PC-9 (cell line): ENCODE data around the gene TCHH. TPM values are rescaled to one million over a fixed set of nuclear protein-coding genes. Genes with fewer than 3 reads are reported as not detected.

Source experiments
- BruUV-seq: library from RNA; stranded (reverse); fragments of 400-500 nt; replicated peaks from 2 replicates; lab custom pipeline; 2021; lab: Mats Ljungman, UMichigan
- CTCF ChIA-PET: fragments of 300-600 bp; sonication (Branson Sonifier 250); formaldehyde crosslinking; loops from one replicate; lab custom pipeline; 2022; ENCODE audit warnings: antibody characterized with exemption; lab: Charles Lee
- POLR2A ChIA-PET: fragments of 300-600 bp; sonication (Branson Sonifier 250); formaldehyde crosslinking; loops from one replicate; lab custom pipeline; 2022; ENCODE audit warnings: antibody characterized with exemption; ENCODE audit not compliant: unreplicated experiment; lab: Charles Lee
- DNase-seq, 2 experiments: peaks; one replicate each; pipeline versions ENCODE4 v3.0.0 to v3.0.0-alpha.2; 2015 to 2022; ENCODE audit warnings: mixed read lengths in 1 of 2
- H2AFZ ChIP-seq: fragments of 200-600 bp; sonication (generic); 2 replicates; pipeline ENCODE4 v1.8.1; 2017; ENCODE audit warnings: antibody characterized with exemption
- H3F3A ChIP-seq: fragments of 200-600 bp; sonication (generic); 2 replicates; pipeline ENCODE4 v1.8.1; 2017; ENCODE audit warnings: antibody characterized with exemption, mild to moderate bottlenecking, low read depth; ENCODE audit not compliant: insufficient read depth
- H3K27ac ChIP-seq: fragments of 200-600 bp; sonication (generic); 2 replicates; pipeline ENCODE4 v1.6.1; 2016; ENCODE audit warnings: mixed run types
- H3K27me3 ChIP-seq: fragments of 200-600 bp; sonication (generic); 2 replicates; pipeline ENCODE4 v1.6.1; 2016; ENCODE audit warnings: low read depth, mixed run types; ENCODE audit not compliant: insufficient read depth
- H3K36me3 ChIP-seq: fragments of 200-600 bp; sonication (generic); 2 replicates; pipeline ENCODE4 v1.6.1; 2016; ENCODE audit warnings: low read depth, mixed run types
- H3K4me1 ChIP-seq: fragments of 200-600 bp; sonication (generic); replicated peaks from 2 replicates; pipeline ENCODE4 v1.6.1; 2016; ENCODE audit warnings: mixed run types; ENCODE audit not compliant: insufficient read depth
- H3K4me2 ChIP-seq: fragments of 200-600 bp; sonication (generic); 2 replicates; pipeline ENCODE4 v1.6.1; 2017; ENCODE audit warnings: mixed run types
- H3K4me3 ChIP-seq: fragments of 200-600 bp; sonication (generic); 2 replicates; pipeline ENCODE4 v1.6.1; 2016; ENCODE audit warnings: mixed run types
- H3K79me2 ChIP-seq: fragments of 200-600 bp; sonication (generic); 2 replicates; pipeline ENCODE4 v1.6.1; 2017; ENCODE audit warnings: low read depth, mixed run types
- H3K9me2 ChIP-seq: fragments of 200-600 bp; sonication (generic); 2 replicates; pipeline ENCODE4 v1.8.1; 2017; ENCODE audit warnings: mild to moderate bottlenecking; ENCODE audit not compliant: insufficient read depth
- H3K9me3 ChIP-seq: fragments of 200-600 bp; sonication (generic); 2 replicates; pipeline ENCODE4 v1.8.1; 2016; ENCODE audit warnings: low read depth; ENCODE audit not compliant: insufficient read depth
- H4K20me1 ChIP-seq: fragments of 200-600 bp; sonication (generic); 2 replicates; pipeline ENCODE4 v1.8.1; 2017; ENCODE audit not compliant: insufficient read depth
- EZH2 ChIP-seq: fragments of 200-600 bp; sonication (generic); IDR thresholded peaks from 2 replicates; pipeline ENCODE4 v1.8.0; 2017; ENCODE audit warnings: antibody characterized with exemption, low read depth
- intact Hi-C: fragments of 100-400 bp; cut with micrococcal nuclease; formaldehyde crosslinking; loops from one replicate; pipeline ENCODE4 v1.10.0; 2022; ENCODE audit not compliant: unreplicated experiment
- total RNA-seq: library from RNA; stranded (reverse); gene quantifications from 2 replicates; pipeline ENCODE4 v1.2.3, GENCODE V29; 2021
- TF ChIP-seq, protein P1 (sequence below): fragments of 200-600 bp; sonication (generic); conservative IDR thresholded peaks from 2 replicates; pipeline ENCODE4 v1.6.1; 2017; ENCODE audit warnings: mixed run types, antibody characterized with exemption, mild to moderate bottlenecking, moderate library complexity

The TCHH gene
- total RNA-seq, 1 experiment from 2014 or later = 0.04 TPM

DNA sequence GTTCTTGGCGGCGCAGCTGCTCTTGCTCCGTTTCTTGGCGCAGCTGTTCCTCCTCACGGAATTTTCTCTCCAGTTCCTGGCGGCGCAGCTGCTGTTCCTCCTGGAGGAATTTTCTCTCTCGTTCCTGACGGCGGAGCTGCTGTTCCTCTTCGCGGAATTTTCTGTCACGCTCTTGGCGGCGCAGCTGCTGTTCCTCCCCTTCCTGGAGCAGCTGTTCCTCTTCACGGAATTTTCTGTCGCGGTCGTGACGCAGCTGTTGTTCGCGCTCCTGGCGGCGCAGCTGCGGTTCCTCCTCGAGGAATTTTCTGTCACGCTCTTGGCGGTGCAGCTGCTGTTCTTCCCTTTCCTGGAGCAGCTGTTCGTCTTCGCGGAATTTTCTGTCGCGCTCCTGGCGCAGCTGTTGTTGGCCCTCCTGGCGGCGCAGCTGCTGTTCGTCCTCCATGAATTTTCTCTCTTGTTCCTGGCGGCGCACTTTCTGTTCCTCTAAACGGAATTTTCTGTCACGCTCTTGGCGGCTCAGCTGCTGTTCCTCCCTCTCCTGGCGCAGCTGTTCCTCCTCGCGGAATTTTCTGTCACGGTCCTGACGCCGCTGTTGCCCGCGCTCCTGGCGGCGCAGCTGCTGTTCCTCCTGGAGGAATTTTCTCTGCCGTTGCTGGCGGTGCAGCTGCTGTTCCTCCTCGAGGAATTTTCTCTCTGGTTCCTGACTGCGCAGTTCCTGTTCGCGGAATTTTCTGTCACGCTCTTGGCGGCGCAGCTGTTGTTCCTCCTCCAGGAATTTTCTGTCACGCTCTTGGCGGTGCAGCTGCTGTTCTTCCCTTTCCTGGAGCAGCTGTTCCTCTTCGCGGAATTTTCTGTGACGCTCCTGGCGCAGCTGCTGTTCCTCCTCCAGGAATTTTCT is 7.0 kb downstream of the TCHH start:
- no TSS peak for BruUV-seq
- Histone ChIP-seq H3K9me3 (peaks cover 9% of the 10 kb centered on the region), H3K79me2 (no peaks in the 10 kb centered on the region), H4K20me1 (no peaks in the 10 kb centered on the region), H3F3A (peaks cover 15% of the 10 kb centered on the region; the same call in 1 of the 2 replicates), H3K36me3 (no peaks in the 10 kb centered on the region), H3K9me2 (no peaks in the 10 kb centered on the region), H3K4me3 (no peak overlapping the region), H3K4me2 (no peak overlapping the region), H2AFZ (no peak overlapping the region), H3K27me3 (peaks cover 22% of the 10 kb centered on the region), H3K27ac (no peak overlapping the region), H3K4me1 (peaks cover 15% of the 10 kb centered on the region; the same call in 1 of the 2 replicates)
- ChIA-PET CTCF (no interaction called here), POLR2A (interaction anchor here (0.6 kb wide), 1 partner anchor 221 kb away, joined by 6 read pairs; no protein-coding TSS in a partner anchor)
- TF ChIP-seq, protein P1, sequence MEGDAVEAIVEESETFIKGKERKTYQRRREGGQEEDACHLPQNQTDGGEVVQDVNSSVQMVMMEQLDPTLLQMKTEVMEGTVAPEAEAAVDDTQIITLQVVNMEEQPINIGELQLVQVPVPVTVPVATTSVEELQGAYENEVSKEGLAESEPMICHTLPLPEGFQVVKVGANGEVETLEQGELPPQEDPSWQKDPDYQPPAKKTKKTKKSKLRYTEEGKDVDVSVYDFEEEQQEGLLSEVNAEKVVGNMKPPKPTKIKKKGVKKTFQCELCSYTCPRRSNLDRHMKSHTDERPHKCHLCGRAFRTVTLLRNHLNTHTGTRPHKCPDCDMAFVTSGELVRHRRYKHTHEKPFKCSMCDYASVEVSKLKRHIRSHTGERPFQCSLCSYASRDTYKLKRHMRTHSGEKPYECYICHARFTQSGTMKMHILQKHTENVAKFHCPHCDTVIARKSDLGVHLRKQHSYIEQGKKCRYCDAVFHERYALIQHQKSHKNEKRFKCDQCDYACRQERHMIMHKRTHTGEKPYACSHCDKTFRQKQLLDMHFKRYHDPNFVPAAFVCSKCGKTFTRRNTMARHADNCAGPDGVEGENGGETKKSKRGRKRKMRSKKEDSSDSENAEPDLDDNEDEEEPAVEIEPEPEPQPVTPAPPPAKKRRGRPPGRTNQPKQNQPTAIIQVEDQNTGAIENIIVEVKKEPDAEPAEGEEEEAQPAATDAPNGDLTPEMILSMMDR = no peak
- TF ChIP-seq EZH2 = no peak
- intact Hi-C loops = no loop called here
- no peak for DNase-seq

DNA sequence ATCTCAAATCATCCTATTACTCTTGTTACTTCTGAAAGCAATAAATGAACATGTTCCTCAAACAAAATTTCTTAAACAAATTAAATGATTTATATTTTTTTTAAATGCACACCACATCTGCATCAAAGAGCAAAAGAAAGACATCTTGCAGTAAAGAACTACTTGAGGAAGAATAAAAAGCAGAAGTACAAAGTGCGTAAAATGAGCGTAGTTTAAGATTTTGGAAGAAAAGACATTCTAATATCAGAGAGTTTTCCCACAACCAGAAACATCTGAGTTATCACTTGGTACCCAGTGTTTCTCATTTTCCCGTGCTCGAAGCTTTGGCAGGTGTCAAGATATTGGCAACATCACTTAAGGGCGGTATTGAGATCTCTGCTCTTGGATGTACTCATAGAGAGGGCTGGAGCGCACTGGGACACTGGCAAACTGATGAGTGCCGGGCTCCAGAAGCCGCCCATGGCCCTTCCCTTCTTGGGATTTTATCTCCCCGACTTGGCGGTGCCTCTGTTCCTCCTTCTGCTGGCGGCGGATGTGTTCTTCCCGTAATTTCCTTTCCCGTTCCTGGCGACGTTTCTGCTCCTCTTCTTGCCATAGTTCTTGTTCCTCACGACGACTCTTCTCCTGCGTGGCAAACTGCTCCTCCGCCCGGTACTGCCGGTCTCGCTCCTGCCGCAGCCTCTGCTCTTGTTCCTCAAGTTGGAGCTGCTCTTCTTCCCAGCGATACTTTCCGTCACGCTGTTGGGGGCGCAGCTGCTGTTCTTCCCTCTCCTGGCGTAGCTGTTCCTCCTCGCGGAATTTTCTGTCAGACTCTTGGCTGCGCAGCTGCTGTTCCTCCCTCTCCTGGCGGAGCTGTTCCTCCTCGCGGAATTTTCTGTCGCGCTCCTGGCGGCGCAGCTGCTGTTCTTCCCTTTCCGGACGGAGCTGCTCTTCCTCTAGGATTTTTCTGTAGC is 7.9 kb downstream of the TCHH start:
- peaks cover 15% of the 10 kb centered on the region; the same call in 1 of the 2 replicates for H3F3A ChIP-seq
- TF ChIP-seq, protein P1 = no peak
- TF ChIP-seq EZH2 = no peak
- no peak overlapping the region for H3K4me3 ChIP-seq
- H3K27me3 ChIP-seq = peaks cover 15% of the 10 kb centered on the region
- BruUV-seq = no TSS peak
- ChIA-PET CTCF (interaction anchor here (0.5 kb wide), 1 partner anchor 465 kb away, joined by 4 read pairs; no protein-coding TSS in a partner anchor), POLR2A (interaction anchor here (0.6 kb wide), 1 partner anchor 130 kb away, joined by 4 read pairs; no protein-coding TSS in a partner anchor)
- no peak overlapping the region for H3K4me2 ChIP-seq
- H3K79me2 ChIP-seq = no peaks in the 10 kb centered on the region
- H3K27ac ChIP-seq = no peak overlapping the region
- intact Hi-C loops = no loop called here
- H3K36me3 ChIP-seq = no peaks in the 10 kb centered on the region
- H3K4me1 ChIP-seq = peaks cover 13% of the 10 kb centered on the region; the same call in 1 of the 2 replicates
- no peak for DNase-seq
- peaks cover 9% of the 10 kb centered on the region; the same call in 1 of the 2 replicates for H3K9me3 ChIP-seq
- H4K20me1 ChIP-seq = no peaks in the 10 kb centered on the region
- no peaks in the 10 kb centered on the region for H3K9me2 ChIP-seq
- no peak overlapping the region for H2AFZ ChIP-seq

DNA sequence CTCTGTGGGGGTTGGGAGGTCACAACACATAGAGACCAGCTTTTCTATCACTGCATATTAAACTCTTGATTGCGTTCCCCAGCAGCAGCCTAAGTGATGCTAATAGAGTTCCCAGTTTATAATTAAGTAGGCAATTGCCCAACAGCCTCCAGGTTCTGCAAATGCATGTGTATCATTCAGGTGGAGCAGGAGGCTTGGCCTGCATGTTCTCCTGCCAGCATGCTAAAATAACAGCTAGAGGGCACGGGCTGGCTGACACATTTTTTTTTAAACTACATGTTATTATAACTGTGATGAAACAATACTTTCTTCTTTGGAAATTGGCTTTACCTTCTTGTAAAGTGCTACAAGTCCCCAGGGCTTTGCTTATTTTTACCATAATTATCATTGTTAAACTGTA is 10.4 kb downstream of the TCHH start:
- H3K27me3 ChIP-seq = peaks cover 12% of the 10 kb centered on the region
- intact Hi-C loops = no loop called here
- CTCF ChIA-PET = no interaction called here
- no peak overlapping the region for H3K27ac ChIP-seq
- H2AFZ ChIP-seq = no peak overlapping the region
- no peaks in the 10 kb centered on the region for H4K20me1 ChIP-seq
- TF ChIP-seq, protein P1 = no peak
- TF ChIP-seq EZH2 = no peak
- H3K9me3 ChIP-seq = peaks cover 9% of the 10 kb centered on the region; the same call in 1 of the 2 replicates
- no peaks in the 10 kb centered on the region for H3K9me2 ChIP-seq
- 0 out of 2 replicates have a peak, but pooled peaks cover 5% of the 10 kb centered on the region for H3K4me1 ChIP-seq
- no TSS peak for BruUV-seq
- H3K79me2 ChIP-seq = no peaks in the 10 kb centered on the region
- POLR2A ChIA-PET = no interaction called here
- DNase-seq = no peak
- no peak overlapping the region for H3K4me3 ChIP-seq
- H3K4me2 ChIP-seq = no peak overlapping the region
- H3F3A ChIP-seq = no peaks in the 10 kb centered on the region
- H3K36me3 ChIP-seq = no peaks in the 10 kb centered on the region
